Fibroblast of pulmonary artery (primary cell): Measurements from ENCODE around the gene KIAA0040.

Source experiments
- DNase-seq: peaks from one replicate; pipeline ENCODE4 v3.0.0-alpha.2; 2010; ENCODE audit warnings: low read depth
- H3K4me3 ChIP-seq: replicated peaks from 2 replicates; pipeline ENCODE4 v1.5.1; 2011; ENCODE audit warnings: low read depth, mild to moderate bottlenecking, control low read depth, low read length, moderate library complexity
- CTCF ChIP-seq: IDR thresholded peaks from 2 replicates; pipeline ENCODE4 v1.5.1; 2011; ENCODE audit warnings: mild to moderate bottlenecking, control low read depth, low read length, inconsistent platforms; ENCODE audit errors: missing control alignments

KIAA0040 gene

DNA sequence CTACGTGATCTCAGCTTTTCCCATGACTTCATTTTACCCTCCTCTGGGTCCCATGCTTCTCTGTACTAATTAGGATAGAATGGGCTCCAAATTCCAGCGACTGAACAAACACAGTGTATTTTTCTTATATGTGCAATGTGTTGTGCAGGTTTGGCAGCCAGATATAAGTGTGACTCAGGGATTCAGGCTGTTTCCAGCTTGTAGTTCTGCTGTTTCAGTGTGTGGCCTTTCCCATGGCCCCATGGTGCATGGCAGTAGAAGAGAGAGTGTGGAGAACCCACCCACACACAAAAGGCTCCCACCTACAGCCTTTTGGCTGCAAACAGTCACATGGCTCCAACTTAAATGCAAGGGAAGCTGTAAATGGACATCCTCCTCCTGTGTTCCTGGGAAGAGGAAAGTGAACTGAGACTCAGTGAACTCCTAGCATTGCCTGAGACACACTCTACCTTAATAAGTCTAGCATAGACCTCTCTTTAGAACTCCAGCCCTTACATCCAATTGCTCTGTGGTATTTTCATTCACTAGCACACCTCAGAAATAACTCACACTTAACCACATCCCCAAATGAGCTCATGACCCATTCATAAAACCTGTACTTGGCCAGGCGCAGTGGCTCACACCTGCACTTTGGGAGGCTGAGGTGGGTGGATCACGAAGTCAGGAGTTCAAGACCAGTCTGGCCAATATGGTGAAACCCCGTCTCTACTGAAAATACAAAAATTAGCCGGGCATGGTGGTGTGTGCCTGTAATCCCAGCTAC, 58.7 kb downstream of the KIAA0040 start:
- no peak for TF ChIP-seq CTCF
- DNase-seq = no peak

GRCh38 chr1:175132436-175132835, 60.1 kb downstream of the KIAA0040 start:
- DNase-seq = peak; percentile 20
- no peak overlapping the region for H3K4me3 ChIP-seq
- no peak for TF ChIP-seq CTCF

More for the DNA sequence above, 58.7 kb downstream of the KIAA0040 start:
- H3K4me3 ChIP-seq = no peak overlapping the region

GRCh38 chr1:175131095-175131494, 61.5 kb downstream of the KIAA0040 start:
- H3K4me3 ChIP-seq = no peak overlapping the region
- no peak for DNase-seq
- no peak for TF ChIP-seq CTCF

GRCh38 chr1:175130649-175131045, 61.9 kb downstream of the KIAA0040 start:
- no peak for DNase-seq
- H3K4me3 ChIP-seq = no peak overlapping the region
- TF ChIP-seq CTCF = no peak

DNA sequence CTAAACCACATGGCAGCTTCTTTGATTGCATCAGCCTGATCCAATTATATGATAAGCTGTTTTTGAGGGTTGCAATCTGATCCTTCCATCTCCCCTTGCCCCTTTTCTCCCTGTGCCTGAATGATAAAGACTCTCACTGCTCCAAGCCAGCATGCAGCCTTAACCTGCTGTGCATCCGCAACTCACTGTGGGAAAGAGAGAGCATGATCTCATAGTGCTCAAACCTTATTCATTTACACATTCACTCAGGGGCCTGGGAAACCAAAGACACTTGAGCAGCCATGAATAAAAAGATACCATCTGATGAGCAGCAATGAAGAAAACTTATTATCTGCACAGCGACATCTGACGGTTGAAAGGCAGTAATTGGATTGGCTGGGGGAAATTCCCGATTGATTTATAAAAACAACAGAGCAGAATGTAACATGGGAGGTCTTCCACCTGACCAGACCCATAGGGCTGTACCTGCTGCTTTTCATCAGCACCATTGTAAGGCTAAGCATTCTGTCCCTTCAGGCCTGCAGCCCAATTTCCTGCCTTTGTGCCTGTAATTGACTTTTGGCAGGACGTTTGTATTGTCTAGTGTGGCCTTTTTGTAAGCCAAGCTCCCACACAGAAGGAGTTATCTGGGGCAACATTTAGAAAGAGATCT, 62.5 kb downstream of the KIAA0040 start:
- H3K4me3 ChIP-seq = no peak overlapping the region
- TF ChIP-seq CTCF = no peak
- peak; percentile 39 for DNase-seq

GRCh38 chr1:175129644-175129996, 63.0 kb downstream of the KIAA0040 start:
- no peak for DNase-seq
- H3K4me3 ChIP-seq = no peak overlapping the region
- TF ChIP-seq CTCF = no peak

GRCh38 chr1:175129182-175129581, 63.4 kb downstream of the KIAA0040 start:
- no peak for TF ChIP-seq CTCF
- DNase-seq = peak; percentile 76
- no peak overlapping the region for H3K4me3 ChIP-seq
